ENCODE results near the gene PRTG. TPM values are rescaled to one million over a fixed set of nuclear protein-coding genes. Genes with fewer than 3 reads are reported as not detected.
"Not testable (repeated sequence)": the region's sequence is repeated elsewhere in the genome, so short reads cannot be mapped to it uniquely, and the experiment has no call there.

Gene PRTG
- total RNA-seq, 1 experiment from 2014 or later = 2.7 TPM

GRCh38 chr15:55696221-55696620, 46.7 kb downstream of the PRTG start:
- DNase-seq (ENCODE audit: low read depth) = peak; percentile 20

- DNase-seq (ENCODE audit: low read depth) = no peak
Observed at GRCh38 chr15:55695432-55695831, 47.5 kb downstream of the PRTG start.

- DNase-seq (ENCODE audit: low read depth) = peak; percentile 75
Observed at GRCh38 chr15:55694652-55695150, 48.3 kb downstream of the PRTG start.

GRCh38 chr15:55693116-55693515, 49.8 kb downstream of the PRTG start:
- DNase-seq (ENCODE audit: low read depth) = not testable (repeated sequence)

- no peak for DNase-seq (ENCODE audit: low read depth)
Observed at GRCh38 chr15:55687792-55688191, 55.2 kb downstream of the PRTG start.

- no peak for DNase-seq (ENCODE audit: low read depth)
Observed at GRCh38 chr15:55685286-55685685, 57.7 kb downstream of the PRTG start.

GRCh38 chr15:55683376-55683775, 59.6 kb downstream of the PRTG start:
- DNase-seq (ENCODE audit: low read depth) = no peak

GRCh38 chr15:55681631-55682030, 61.3 kb downstream of the PRTG start:
- no peak for DNase-seq (ENCODE audit: low read depth)

- no peak for DNase-seq (ENCODE audit: low read depth)
Observed at GRCh38 chr15:55676507-55676906, 66.4 kb downstream of the PRTG start.

- DNase-seq (ENCODE audit: low read depth) = no peak
Observed at GRCh38 chr15:55673287-55673686, 69.7 kb downstream of the PRTG start.

- no peak for DNase-seq (ENCODE audit: low read depth)
Observed at GRCh38 chr15:55669270-55669669, 73.7 kb downstream of the PRTG start.

GRCh38 chr15:55665605-55666227, 77.2 kb downstream of the PRTG start:
- no peak for DNase-seq (ENCODE audit: low read depth)

GRCh38 chr15:55661428-55661827, 81.5 kb downstream of the PRTG start:
- DNase-seq (ENCODE audit: low read depth) = peak; percentile 32

GRCh38 chr15:55660153-55660552, 82.8 kb downstream of the PRTG start:
- no peak for DNase-seq (ENCODE audit: low read depth)

GRCh38 chr15:55659481-55659880, 83.5 kb downstream of the PRTG start:
- no peak for DNase-seq (ENCODE audit: low read depth)

GRCh38 chr15:55658886-55659285, 84.1 kb downstream of the PRTG start:
- no peak for DNase-seq (ENCODE audit: low read depth)

GRCh38 chr15:55654561-55655031, 88.4 kb downstream of the PRTG start:
- DNase-seq (ENCODE audit: low read depth) = peak; percentile 45

- no peak for DNase-seq (ENCODE audit: low read depth)
Observed at GRCh38 chr15:55652909-55653495, 90.0 kb downstream of the PRTG start.

- no peak for DNase-seq (ENCODE audit: low read depth)
Observed at GRCh38 chr15:55652359-55652758, 90.6 kb downstream of the PRTG start.

GRCh38 chr15:55649058-55649423, 93.9 kb downstream of the PRTG start:
- DNase-seq (ENCODE audit: low read depth) = peak; percentile 77

GRCh38 chr15:55638764-55639163, 104.2 kb downstream of the PRTG start:
- no peak for DNase-seq (ENCODE audit: low read depth)

GRCh38 chr15:55637086-55637485, 105.9 kb downstream of the PRTG start:
- no peak for DNase-seq (ENCODE audit: low read depth)

GRCh38 chr15:55633731-55634130, 109.2 kb downstream of the PRTG start:
- DNase-seq (ENCODE audit: low read depth) = no peak

- no peak for DNase-seq (ENCODE audit: low read depth)
Observed at GRCh38 chr15:55632434-55632833, 110.5 kb downstream of the PRTG start.

Measured in M059J (cell line).